Left ventricle myocardium inferior (tissue), 1 donor: ENCODE data around the gene ADH6. TPM values are rescaled to one million over a fixed set of nuclear protein-coding genes. Genes with fewer than 3 reads are reported as not detected.

Experiments
- DNase-seq: peaks from one replicate; pipeline ENCODE4 v3.0.0-alpha.2; 2020
- H3K27ac ChIP-seq: fragments of 200-600 bp; replicated peaks from 2 replicates; pipeline ENCODE4 v1.8.0; 2021
- H3K27me3 ChIP-seq: fragments of 200-600 bp; 2 replicates; pipeline ENCODE4 v1.8.0; 2021; ENCODE audit warnings: low read depth
- H3K36me3 ChIP-seq: fragments of 200-600 bp; 2 replicates; pipeline ENCODE4 v1.8.0; 2021
- H3K4me1 ChIP-seq: fragments of 200-600 bp; 2 replicates; pipeline ENCODE4 v1.8.0; 2021
- H3K4me3 ChIP-seq: fragments of 200-600 bp; 2 replicates; pipeline ENCODE4 v1.8.0; 2021; ENCODE audit warnings: mild to moderate bottlenecking, moderate library complexity
- H3K9me3 ChIP-seq: fragments of 200-600 bp; replicated peaks from 2 replicates; pipeline ENCODE4 v1.8.0; 2021
- intact Hi-C: fragments of 100-400 bp; cut with micrococcal nuclease; formaldehyde crosslinking; loops from one replicate; pipeline ENCODE4 v1.11.0; 2022
- total RNA-seq: library from RNA; stranded (reverse); fragmentation: NEBNext Ultra II Directional; extraction: Animal tissue kit (Norgen Biotek cat#: 25700); gene quantifications from one replicate; pipeline ENCODE4 v1.2.1, GENCODE V29; 2021
- TF ChIP-seq, protein P1 (sequence below): fragments of 200-600 bp; IDR thresholded peaks from 2 replicates; pipeline ENCODE4 v1.8.0; 2021; ENCODE audit warnings: antibody characterized with exemption, mild to moderate bottlenecking, borderline replicate concordance
- donor health status: DM: no; HTN: yes; CAD: no; lungs with severe emphysema.

Gene ADH6
- total RNA-seq, 1 donor from 2014 or later = not detected

DNA sequence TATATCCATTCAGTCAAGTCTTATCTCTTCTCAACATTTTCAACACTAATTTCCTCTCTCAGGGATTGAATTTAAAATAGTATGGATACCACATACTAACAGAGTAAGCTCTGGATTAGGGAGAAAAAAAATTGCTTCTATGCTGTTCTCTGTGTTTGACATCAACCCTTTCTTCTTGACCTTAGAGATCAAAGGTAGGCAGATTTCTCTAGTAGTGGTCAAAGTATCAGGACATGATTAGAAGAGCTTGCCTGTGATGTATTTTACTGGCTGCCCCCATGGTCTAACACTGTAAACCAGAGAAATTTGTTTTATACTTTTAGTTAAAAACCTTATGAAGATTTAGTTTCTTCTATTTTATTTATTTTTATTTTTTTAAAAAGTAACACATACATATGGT lies 8.3 kb downstream of the ADH6 start:
- intact Hi-C loops = no loop called here

DNA sequence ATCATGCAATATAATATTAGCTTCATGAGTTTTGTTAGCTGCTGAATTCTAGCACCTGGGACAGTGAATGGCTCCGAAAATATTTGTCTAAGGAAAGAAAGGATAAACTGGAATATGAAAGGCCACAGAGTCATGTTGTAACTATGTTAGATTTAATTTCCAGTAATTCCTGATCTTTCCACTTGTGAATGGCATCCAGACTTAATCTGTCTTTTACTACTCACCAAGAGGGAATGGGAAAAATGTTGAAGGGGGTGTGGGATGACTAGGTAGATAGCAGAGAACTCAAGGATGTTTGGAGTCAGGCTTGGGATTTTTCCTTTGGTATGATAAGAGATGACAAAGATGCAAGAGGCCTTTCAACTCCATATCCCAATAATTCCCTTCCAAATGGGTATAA lies 9.4 kb downstream of the ADH6 start:
- TF ChIP-seq, protein P1, sequence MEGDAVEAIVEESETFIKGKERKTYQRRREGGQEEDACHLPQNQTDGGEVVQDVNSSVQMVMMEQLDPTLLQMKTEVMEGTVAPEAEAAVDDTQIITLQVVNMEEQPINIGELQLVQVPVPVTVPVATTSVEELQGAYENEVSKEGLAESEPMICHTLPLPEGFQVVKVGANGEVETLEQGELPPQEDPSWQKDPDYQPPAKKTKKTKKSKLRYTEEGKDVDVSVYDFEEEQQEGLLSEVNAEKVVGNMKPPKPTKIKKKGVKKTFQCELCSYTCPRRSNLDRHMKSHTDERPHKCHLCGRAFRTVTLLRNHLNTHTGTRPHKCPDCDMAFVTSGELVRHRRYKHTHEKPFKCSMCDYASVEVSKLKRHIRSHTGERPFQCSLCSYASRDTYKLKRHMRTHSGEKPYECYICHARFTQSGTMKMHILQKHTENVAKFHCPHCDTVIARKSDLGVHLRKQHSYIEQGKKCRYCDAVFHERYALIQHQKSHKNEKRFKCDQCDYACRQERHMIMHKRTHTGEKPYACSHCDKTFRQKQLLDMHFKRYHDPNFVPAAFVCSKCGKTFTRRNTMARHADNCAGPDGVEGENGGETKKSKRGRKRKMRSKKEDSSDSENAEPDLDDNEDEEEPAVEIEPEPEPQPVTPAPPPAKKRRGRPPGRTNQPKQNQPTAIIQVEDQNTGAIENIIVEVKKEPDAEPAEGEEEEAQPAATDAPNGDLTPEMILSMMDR = no peak
- H3K4me3 ChIP-seq = no peak overlapping the region
- no peaks in the 10 kb centered on the region for H3K4me1 ChIP-seq
- intact Hi-C loops = loop anchor here (10.0 kb wide), 1 partner anchor 195 kb away; no protein-coding TSS in a partner anchor
- no peak for DNase-seq
- no peaks in the 10 kb centered on the region for H3K27me3 ChIP-seq
- no peaks in the 10 kb centered on the region for H3K9me3 ChIP-seq
- no peak overlapping the region for H3K27ac ChIP-seq
- no peaks in the 10 kb centered on the region for H3K36me3 ChIP-seq

More for the DNA sequence above, 8.3 kb downstream of the ADH6 start:
- TF ChIP-seq, protein P1 = no peak
- no peaks in the 10 kb centered on the region for H3K36me3 ChIP-seq
- H3K4me3 ChIP-seq = no peak overlapping the region
- no peaks in the 10 kb centered on the region for H3K9me3 ChIP-seq
- H3K4me1 ChIP-seq = no peaks in the 10 kb centered on the region
- no peak overlapping the region for H3K27ac ChIP-seq
- DNase-seq = no peak
- H3K27me3 ChIP-seq = no peaks in the 10 kb centered on the region

DNA sequence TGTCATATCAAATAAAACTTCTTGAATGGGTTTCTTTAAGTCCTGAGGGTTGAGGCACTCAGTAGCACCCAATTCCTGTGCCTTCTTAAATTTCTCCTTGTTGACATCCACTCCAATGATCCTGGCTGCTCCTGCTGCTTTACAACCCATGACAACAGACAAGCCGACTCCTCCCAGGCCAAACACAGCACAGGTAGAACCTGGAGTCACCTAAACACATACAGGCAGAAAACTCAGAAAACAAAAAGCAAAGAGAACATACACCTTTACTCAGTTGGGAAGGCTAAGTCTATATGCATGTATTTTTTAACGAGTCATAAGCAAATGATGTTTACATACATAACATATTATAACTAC lies 10.3 kb downstream of the ADH6 start:
- DNase-seq = no peak
- TF ChIP-seq, protein P1 = no peak
- H3K4me1 ChIP-seq = no peaks in the 10 kb centered on the region
- H3K27ac ChIP-seq = no peak overlapping the region
- no peak overlapping the region for H3K4me3 ChIP-seq
- H3K36me3 ChIP-seq = no peaks in the 10 kb centered on the region
- intact Hi-C loops = loop anchor here (10.0 kb wide), 1 partner anchor 196 kb away; no protein-coding TSS in a partner anchor
- H3K9me3 ChIP-seq = no peaks in the 10 kb centered on the region
- no peaks in the 10 kb centered on the region for H3K27me3 ChIP-seq

DNA sequence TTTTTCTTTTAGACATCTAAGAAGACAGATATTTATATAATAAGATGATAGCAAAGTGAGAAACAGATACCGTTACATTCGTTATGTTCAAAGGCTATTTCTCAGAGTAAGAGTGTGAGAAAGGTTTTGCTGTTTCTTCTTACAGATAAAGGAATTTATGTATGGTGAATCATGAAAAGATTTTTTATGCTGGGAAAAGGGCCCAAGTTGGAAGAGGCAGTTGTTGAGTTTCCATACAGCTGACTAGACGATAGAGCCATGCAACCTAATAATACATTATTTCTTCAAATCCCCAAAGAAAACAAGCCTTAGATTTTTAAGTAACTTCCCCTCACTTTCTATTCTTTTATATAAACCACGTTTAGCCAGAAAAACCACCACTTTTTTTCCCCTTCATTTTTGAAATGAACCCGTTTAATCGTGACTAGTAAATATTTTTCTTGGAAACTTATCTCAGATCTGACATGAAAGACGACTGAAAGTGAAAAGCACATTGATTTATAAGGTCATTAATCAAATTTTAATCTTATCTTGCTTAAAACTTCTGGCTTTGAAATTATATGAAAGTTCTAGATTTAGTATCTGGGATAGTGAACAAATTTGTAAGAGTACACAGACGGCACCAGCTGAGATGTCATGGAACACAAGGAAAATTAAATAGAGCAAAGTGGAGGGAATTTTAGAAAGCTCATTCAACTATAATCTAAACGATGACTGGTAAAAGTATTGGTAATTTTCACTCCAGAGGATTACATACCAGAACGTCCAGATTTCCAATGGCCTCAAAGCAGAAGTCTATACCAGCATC lies 10.9 kb downstream of the ADH6 start:
- H3K9me3 ChIP-seq = no peaks in the 10 kb centered on the region
- no peaks in the 10 kb centered on the region for H3K4me1 ChIP-seq
- H3K4me3 ChIP-seq = no peak overlapping the region
- TF ChIP-seq, protein P1 = no peak
- intact Hi-C loops = loop anchor here (10.0 kb wide), 1 partner anchor 197 kb away; no protein-coding TSS in a partner anchor
- DNase-seq = no peak
- H3K27me3 ChIP-seq = no peaks in the 10 kb centered on the region
- H3K36me3 ChIP-seq = no peaks in the 10 kb centered on the region
- H3K27ac ChIP-seq = no peak overlapping the region

DNA sequence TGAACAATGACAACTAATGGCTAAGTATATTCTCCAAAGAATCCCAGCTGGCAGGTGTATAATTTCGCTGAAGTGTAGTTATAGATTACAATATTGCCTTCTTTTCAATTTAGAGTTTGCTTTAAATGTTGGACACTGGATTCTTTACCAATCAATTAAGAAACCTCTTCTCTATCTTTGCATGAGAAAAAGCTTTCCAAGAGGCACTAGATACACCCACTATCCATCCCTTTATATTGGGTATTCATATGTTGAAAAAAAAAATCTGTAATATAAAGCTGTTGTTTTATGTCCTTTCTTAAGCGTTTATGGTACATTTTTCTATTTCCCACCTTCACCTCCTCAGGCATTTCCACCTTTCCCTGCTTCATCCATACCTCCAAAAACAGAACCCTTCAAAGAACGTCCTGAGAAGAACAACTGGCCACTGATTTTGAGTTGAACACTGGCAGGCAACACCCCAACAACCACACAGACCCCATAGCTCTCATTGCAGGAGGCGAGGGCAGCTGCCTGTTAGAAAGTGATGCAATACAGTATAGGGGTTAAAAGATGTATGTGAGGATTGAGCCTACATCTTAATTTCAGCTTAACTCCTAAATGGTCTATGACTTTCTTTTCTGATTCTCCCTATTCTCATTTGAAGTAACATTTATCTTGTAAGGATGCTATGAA lies 11.8 kb downstream of the ADH6 start:
- Histone ChIP-seq H3K27ac (no peak overlapping the region), H3K4me1 (peaks cover 4% of the 10 kb centered on the region), H3K36me3 (no peaks in the 10 kb centered on the region), H3K4me3 (no peak overlapping the region), H3K9me3 (no peaks in the 10 kb centered on the region), H3K27me3 (no peaks in the 10 kb centered on the region)
- intact Hi-C loops = loop anchor here (10.0 kb wide), 1 partner anchor 198 kb away; no protein-coding TSS in a partner anchor
- TF ChIP-seq, protein P1 = no peak
- no peak for DNase-seq
